PC-9 (cell line): Measurements from ENCODE around the gene OSBPL2.

Source experiments
- CTCF ChIP-seq: fragments of 200-600 bp; sonication (generic); conservative IDR thresholded peaks from 2 replicates; pipeline ENCODE4 v1.6.1; 2017; ENCODE audit warnings: mixed run types, antibody characterized with exemption, mild to moderate bottlenecking, moderate library complexity
- EZH2 ChIP-seq: fragments of 200-600 bp; sonication (generic); IDR thresholded peaks from 2 replicates; pipeline ENCODE4 v1.8.0; 2017; ENCODE audit warnings: antibody characterized with exemption, low read depth

- TF ChIP-seq CTCF (no peak), EZH2 (no peak)
Observed at GRCh38 chr20:62273416-62273815, 35.1 kb downstream of the OSBPL2 start.
